ENCODE data around the gene TMEM163.

The TMEM163 gene

DNA sequence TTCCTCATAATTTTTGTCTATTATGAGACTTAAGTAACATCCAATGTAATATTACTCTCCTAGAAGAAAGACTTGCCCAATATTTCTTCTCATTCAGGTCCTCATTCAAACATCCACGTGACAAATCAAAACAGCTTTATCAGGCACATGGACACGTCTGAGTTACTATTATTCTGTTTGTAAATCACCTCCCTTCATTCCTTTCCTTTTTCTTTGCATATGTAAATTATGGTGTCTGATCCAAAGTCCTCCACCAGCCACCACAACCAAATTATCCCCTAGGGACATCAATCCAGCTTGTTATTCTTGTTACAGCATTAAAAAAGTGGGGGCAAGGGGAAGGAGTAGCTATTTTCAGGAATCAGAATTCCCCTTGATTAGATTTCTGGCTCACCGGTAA is 7.1 kb downstream of the TMEM163 start:
- Histone ChIP-seq H3K4me1 (ENCODE audit: insufficient read depth, low read length) (peaks cover 18% of the 10 kb centered on the region), H3K4me3 (ENCODE audit: low read length) (no peak overlapping the region), H3K9me3 (ENCODE audit: insufficient read depth, low read depth, low read length) (no peaks in the 10 kb centered on the region), H3K27me3 (ENCODE audit: insufficient read depth, low read length) (peaks cover 20% of the 10 kb centered on the region), H3K9ac (ENCODE audit: low read depth, low read length) (no peak overlapping the region), H3K36me3 (ENCODE audit: insufficient read depth, low read length) (no peaks in the 10 kb centered on the region), H3K27ac (ENCODE audit: low read depth, low read length) (no peak overlapping the region)
- 43% methylated on average over 3 of the region's 3 CpGs for WGBS

DNA sequence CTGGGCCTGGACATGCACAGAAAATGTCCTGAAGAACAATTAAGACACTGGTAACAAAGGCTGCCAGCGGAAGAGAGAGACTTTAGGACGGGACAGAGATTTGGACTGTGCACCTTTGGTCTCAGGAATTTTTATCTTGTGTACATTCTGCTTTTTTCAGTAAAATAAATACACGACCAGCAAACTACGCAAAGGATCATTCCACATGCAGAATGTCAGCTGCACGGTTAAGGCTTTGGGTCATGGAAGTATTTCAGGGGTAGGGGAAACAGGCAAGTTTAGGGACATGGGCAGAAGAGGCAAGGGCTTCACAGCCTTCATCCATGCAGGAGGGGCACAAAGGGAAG is 11.5 kb downstream of the TMEM163 start:
- no peaks in the 10 kb centered on the region for H3K36me3 ChIP-seq (ENCODE audit: insufficient read depth, low read length)
- H3K4me1 ChIP-seq (ENCODE audit: insufficient read depth, low read length) = peaks cover 25% of the 10 kb centered on the region
- H3K27ac ChIP-seq (ENCODE audit: low read depth, low read length) = no peak overlapping the region
- no peaks in the 10 kb centered on the region for H3K27me3 ChIP-seq (ENCODE audit: insufficient read depth, low read length)
- no peaks in the 10 kb centered on the region for H3K9me3 ChIP-seq (ENCODE audit: insufficient read depth, low read depth, low read length)
- H3K9ac ChIP-seq (ENCODE audit: low read depth, low read length) = no peak overlapping the region
- WGBS = 95% methylated on average over 5 of the region's 5 CpGs
- H3K4me3 ChIP-seq (ENCODE audit: low read length) = no peak overlapping the region

DNA sequence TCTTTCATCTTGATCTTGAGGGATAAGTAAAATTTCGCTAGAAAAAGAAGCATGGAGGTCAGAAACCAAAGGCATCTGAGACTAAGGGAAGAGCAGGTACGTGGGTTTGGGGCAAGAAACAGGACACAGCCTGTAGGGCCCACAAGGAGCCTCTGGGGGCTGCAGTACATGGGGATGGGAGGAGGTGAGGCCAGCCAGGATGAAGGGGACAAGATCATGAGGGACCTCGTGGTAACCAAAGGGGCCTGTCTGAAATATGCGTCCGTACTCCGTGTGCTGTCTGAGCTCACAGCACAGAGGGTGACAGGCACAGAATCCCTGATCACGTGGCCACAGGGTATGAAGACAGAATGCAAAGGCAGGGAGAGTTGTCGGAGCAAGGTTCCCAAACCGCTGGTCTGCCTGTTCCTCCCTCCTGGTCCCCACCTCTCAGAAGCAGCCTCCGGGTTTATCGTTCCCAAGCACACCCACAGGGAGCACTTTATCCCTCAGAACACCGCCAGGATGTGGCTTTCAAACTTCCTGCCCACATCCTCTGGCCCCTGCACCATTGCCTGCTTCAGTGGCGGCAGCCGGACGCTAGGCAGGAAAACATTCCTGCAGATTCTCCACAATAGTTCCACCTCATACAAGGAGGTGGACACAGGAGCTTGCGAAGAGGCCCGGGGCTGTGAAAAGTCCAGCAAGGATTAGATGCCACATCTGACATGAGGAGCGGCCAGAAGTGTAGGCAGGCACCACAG is 12.0 kb downstream of the TMEM163 start:
- Histone ChIP-seq H3K27me3 (ENCODE audit: insufficient read depth, low read length) (no peaks in the 10 kb centered on the region), H3K36me3 (ENCODE audit: insufficient read depth, low read length) (no peaks in the 10 kb centered on the region), H3K9ac (ENCODE audit: low read depth, low read length) (no peak overlapping the region), H3K4me1 (ENCODE audit: insufficient read depth, low read length) (peaks cover 20% of the 10 kb centered on the region), H3K9me3 (ENCODE audit: insufficient read depth, low read depth, low read length) (no peaks in the 10 kb centered on the region), H3K27ac (ENCODE audit: low read depth, low read length) (no peak overlapping the region), H3K4me3 (ENCODE audit: low read length) (no peak overlapping the region)
- 73% methylated on average over 18 of the region's 18 CpGs for WGBS

DNA sequence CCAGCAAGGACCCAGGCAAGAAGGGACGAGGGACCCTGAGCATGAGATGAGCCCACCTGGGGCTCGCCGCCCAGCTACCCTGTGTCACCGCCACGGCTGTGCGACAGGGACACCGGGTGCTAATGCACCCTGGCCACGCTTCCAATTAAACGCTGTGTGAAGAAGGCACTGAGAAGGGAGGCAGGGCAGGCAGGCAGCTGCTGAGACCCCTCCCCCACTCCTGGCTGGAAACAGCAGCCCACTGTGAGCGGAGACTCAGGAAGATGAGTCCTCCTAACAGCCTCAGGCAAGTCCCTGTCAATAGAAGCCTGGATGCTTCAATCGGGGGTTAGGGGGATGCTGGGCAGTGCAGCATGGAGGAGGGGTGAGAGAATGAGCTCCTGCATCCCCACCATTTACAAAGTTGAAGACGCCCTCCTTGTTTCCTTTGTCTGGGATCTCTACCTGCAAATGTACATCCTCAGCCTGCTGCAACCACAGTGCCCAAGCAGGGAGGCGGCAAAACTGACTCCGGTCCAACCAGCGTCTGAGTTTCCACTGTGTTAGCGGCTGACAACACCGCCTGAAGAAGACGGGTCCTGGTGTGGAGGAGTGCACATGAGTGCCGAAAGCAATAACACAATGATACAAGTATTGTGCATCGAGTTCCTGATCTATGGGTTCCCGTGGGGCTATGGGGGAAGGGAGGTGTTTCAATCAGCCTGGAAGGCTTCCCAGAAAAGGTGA is 12.8 kb downstream of the TMEM163 start:
- H3K9me3 ChIP-seq (ENCODE audit: insufficient read depth, low read depth, low read length) = no peaks in the 10 kb centered on the region
- H3K9ac ChIP-seq (ENCODE audit: low read depth, low read length) = no peak overlapping the region
- 58% methylated on average over 20 of the region's 21 CpGs for WGBS
- H3K27ac ChIP-seq (ENCODE audit: low read depth, low read length) = no peak overlapping the region
- H3K4me1 ChIP-seq (ENCODE audit: insufficient read depth, low read length) = peaks cover 17% of the 10 kb centered on the region
- H3K4me3 ChIP-seq (ENCODE audit: low read length) = no peak overlapping the region
- H3K36me3 ChIP-seq (ENCODE audit: insufficient read depth, low read length) = no peaks in the 10 kb centered on the region
- no peaks in the 10 kb centered on the region for H3K27me3 ChIP-seq (ENCODE audit: insufficient read depth, low read length)

DNA sequence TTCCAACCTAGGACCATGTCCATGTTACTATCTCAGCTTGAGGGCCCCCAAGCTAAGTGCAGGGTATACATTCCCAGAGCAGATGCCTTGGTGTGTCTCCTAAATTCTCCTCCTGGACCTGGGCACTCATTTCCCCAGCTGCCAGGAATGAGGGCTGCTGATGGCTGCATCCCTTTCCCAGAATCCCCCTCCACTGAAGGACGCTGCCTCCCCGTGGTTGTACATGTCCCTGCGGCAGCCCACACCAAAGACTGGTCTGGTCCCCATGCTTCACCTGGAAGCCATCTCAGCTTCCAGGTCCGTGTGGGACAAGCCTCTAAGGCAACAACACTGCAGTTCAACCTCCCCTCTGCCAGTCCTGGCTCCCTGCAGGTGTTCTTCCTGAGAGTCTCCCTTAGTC is 14.6 kb downstream of the TMEM163 start:
- Histone ChIP-seq H3K36me3 (ENCODE audit: insufficient read depth, low read length) (no peaks in the 10 kb centered on the region), H3K4me3 (ENCODE audit: low read length) (no peak overlapping the region), H3K9ac (ENCODE audit: low read depth, low read length) (no peak overlapping the region), H3K9me3 (ENCODE audit: insufficient read depth, low read depth, low read length) (no peaks in the 10 kb centered on the region), H3K27ac (ENCODE audit: low read depth, low read length) (no peak overlapping the region), H3K27me3 (ENCODE audit: insufficient read depth, low read length) (no peaks in the 10 kb centered on the region), H3K4me1 (ENCODE audit: insufficient read depth, low read length) (peaks cover 17% of the 10 kb centered on the region)
- 90% methylated on average over 4 of the region's 4 CpGs for whole genome bisulfite sequencing

DNA sequence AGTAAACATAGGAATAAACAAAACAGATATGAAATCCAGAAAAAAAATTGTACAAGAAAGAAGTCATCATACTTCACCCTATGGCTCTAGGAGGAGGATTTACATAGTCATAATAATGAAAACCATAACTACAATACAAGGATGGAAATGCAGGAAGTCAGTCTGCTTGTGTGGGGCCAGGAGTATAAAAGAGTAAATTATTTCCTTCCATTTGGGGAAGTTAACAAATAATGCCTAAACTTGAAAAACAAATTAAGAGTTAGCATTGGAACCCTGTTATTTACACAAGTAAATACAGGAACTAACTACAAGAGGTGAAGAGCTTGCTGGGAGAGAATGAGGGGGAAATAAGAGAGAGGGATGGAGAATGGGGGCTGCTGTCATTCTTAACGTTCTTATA is 15.4 kb downstream of the TMEM163 start:
- Histone ChIP-seq H3K4me3 (ENCODE audit: low read length) (no peak overlapping the region), H3K27ac (ENCODE audit: low read depth, low read length) (no peak overlapping the region), H3K9ac (ENCODE audit: low read depth, low read length) (no peak overlapping the region), H3K9me3 (ENCODE audit: insufficient read depth, low read depth, low read length) (no peaks in the 10 kb centered on the region), H3K27me3 (ENCODE audit: insufficient read depth, low read length) (no peaks in the 10 kb centered on the region), H3K36me3 (ENCODE audit: insufficient read depth, low read length) (no peaks in the 10 kb centered on the region), H3K4me1 (ENCODE audit: insufficient read depth, low read length) (peaks cover 17% of the 10 kb centered on the region)
- no CpG with 5 or more reads among the region's 1 CpG for WGBS

DNA sequence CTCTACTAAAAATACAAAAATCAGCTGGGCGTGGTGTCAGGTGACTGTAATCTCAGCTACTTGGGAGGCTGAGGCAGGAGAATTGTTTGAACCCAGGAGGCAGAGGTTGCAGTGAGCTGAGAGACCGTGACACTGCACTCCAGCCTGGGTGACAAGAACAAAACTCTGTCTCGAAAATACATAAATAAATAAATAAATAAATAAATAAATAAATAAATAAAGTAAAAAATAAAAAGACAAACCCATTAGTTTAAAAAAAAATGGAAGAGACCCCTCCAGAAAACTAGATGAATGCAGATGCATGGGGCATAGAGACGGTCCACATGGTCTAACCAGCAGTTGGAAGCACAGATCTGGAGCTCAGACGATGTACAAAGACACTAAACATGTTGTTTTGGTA is 18.1 kb downstream of the TMEM163 start:
- Histone ChIP-seq H3K4me1 (ENCODE audit: insufficient read depth, low read length) (peaks cover 6% of the 10 kb centered on the region), H3K9me3 (ENCODE audit: insufficient read depth, low read depth, low read length) (no peaks in the 10 kb centered on the region), H3K27me3 (ENCODE audit: insufficient read depth, low read length) (no peaks in the 10 kb centered on the region), H3K27ac (ENCODE audit: low read depth, low read length) (no peak overlapping the region), H3K36me3 (ENCODE audit: insufficient read depth, low read length) (no peaks in the 10 kb centered on the region), H3K9ac (ENCODE audit: low read depth, low read length) (no peak overlapping the region), H3K4me3 (ENCODE audit: low read length) (no peak overlapping the region)
- WGBS = 93% methylated on average over 4 of the region's 5 CpGs

DNA sequence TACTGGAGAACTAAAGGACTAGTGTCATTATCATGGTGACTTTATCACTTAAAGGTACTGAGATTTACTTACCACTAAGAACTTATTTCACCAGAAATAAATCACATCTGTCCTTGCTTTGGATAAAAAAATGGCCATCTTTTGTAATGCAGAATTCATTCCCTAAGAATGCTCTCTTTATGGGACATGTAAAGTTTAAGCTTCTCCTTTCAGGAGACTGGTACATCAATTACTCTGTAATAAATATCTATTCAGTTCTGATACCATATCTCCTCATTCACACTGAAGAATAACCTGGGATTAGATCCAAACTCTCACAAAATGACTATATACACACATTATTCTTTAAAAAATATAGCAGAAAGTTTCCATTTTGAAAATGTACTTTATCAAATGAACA is 24.4 kb downstream of the TMEM163 start:
- no peaks in the 10 kb centered on the region for H3K27me3 ChIP-seq (ENCODE audit: insufficient read depth, low read length)
- no peak overlapping the region for H3K27ac ChIP-seq (ENCODE audit: low read depth, low read length)
- no peaks in the 10 kb centered on the region for H3K4me1 ChIP-seq (ENCODE audit: insufficient read depth, low read length)
- H3K36me3 ChIP-seq (ENCODE audit: insufficient read depth, low read length) = no peaks in the 10 kb centered on the region
- H3K9me3 ChIP-seq (ENCODE audit: insufficient read depth, low read depth, low read length) = no peaks in the 10 kb centered on the region
- H3K4me3 ChIP-seq (ENCODE audit: low read length) = no peak overlapping the region
- no peak overlapping the region for H3K9ac ChIP-seq (ENCODE audit: low read depth, low read length)

DNA sequence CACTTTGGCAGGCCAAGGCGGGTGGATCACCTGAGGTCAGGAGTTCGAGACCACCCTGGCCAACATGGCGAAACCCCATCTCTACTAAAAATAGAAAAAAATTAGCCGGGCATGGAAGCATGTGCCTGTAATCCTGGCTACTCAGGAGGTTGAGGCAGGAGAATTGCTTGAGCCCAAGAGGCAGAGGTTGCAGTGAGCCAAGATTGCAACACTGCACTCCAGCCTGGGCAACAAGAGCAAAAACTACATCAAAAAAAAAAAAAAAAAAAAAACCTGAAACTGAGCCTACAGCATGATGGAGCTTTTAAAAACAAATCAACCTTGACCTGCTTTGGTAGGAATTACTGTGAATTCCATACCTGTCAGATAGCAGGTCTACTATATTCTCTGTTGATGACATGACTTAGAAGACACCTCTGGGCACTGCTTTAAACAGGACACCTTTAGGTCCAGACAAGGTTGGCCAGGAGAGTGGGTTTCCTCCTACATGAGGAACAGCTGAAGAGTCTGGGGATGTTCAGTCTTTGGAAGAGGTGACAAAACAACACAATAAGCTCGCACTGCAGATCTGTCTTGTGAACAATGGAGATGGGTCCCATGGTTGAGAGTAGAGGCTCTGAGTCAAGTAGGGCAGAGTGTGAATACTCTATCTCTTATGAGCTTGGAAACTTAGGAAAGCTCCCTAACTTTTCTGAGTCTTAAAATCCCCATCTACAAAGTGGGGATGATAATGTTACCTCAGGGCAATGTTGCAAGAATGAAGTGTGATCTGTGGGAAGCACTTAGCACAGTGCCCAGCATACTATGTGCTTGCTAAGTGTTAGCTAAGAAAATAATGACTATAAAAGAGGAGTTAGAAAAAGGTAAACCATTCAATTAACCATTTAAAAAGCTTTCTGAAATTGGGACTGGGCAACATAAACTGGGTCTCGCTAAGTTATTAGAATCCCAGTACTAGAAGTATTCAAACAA is 25.2 kb downstream of the TMEM163 start:
- Histone ChIP-seq H3K4me3 (ENCODE audit: low read length) (no peak overlapping the region), H3K27me3 (ENCODE audit: insufficient read depth, low read length) (no peaks in the 10 kb centered on the region), H3K4me1 (ENCODE audit: insufficient read depth, low read length) (no peaks in the 10 kb centered on the region), H3K9me3 (ENCODE audit: insufficient read depth, low read depth, low read length) (no peaks in the 10 kb centered on the region), H3K9ac (ENCODE audit: low read depth, low read length) (no peak overlapping the region), H3K27ac (ENCODE audit: low read depth, low read length) (no peak overlapping the region), H3K36me3 (ENCODE audit: insufficient read depth, low read length) (no peaks in the 10 kb centered on the region)
- 94% methylated on average over 6 of the region's 6 CpGs for WGBS

DNA sequence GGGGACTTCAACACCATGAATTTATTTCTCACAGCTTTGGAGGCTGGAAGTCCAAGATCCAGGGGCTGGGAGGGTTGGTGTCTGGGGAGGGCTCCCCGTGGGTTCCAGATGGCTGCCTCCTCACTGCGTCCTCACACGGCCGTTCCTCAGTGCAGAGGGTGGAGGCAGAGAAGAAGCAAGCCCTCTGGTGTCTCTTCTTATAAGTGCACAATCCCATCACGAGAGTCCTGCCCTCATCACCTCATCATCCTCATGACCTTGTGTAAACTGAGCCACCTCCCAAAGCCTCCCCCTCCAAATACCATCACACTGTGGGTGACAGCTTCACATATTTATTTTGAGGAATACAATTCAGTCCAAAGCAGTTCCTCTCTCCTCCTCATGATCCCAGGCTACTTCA is 26.3 kb downstream of the TMEM163 start:
- Histone ChIP-seq H3K27ac (ENCODE audit: low read depth, low read length) (no peak overlapping the region), H3K9me3 (ENCODE audit: insufficient read depth, low read depth, low read length) (no peaks in the 10 kb centered on the region), H3K4me3 (ENCODE audit: low read length) (no peak overlapping the region), H3K4me1 (ENCODE audit: insufficient read depth, low read length) (no peaks in the 10 kb centered on the region), H3K9ac (ENCODE audit: low read depth, low read length) (no peak overlapping the region), H3K36me3 (ENCODE audit: insufficient read depth, low read length) (no peaks in the 10 kb centered on the region), H3K27me3 (ENCODE audit: insufficient read depth, low read length) (no peaks in the 10 kb centered on the region)
- 67% methylated on average over 5 of the region's 5 CpGs for WGBS

DNA sequence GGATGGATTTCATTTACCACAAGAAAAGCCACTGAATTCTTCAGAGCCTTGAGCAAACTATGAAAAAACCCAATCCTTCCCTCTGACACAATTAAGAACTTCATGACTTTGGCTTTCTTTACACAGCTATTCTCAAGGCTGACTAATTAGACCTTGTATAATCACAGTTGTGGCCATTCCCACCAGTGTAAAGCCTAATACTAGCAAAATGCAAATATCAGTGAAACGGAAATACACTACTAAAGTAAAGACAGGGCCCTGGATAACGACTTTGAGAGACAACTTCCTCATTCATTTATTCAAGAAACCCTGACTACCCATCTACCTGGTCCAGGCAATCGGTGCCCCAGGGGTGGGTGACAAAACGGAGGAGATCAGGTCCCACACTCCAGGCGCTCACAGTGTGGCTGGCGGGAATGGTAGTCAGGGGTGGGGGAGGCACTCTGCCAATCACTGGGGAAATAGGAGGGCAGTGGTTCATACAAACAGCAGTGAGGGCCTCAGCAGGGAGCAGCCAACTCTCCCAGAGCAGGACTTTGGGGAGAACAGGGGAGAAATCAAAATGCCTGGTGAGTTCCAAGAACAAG is 28.1 kb downstream of the TMEM163 start:
- Histone ChIP-seq H3K36me3 (ENCODE audit: insufficient read depth, low read length) (no peaks in the 10 kb centered on the region), H3K9ac (ENCODE audit: low read depth, low read length) (no peak overlapping the region), H3K27me3 (ENCODE audit: insufficient read depth, low read length) (no peaks in the 10 kb centered on the region), H3K4me3 (ENCODE audit: low read length) (no peak overlapping the region), H3K27ac (ENCODE audit: low read depth, low read length) (no peak overlapping the region), H3K4me1 (ENCODE audit: insufficient read depth, low read length) (peaks cover 6% of the 10 kb centered on the region; the same call in 1 of the 2 replicates), H3K9me3 (ENCODE audit: insufficient read depth, low read depth, low read length) (no peaks in the 10 kb centered on the region)
- 86% methylated on average over 6 of the region's 6 CpGs for WGBS

Measured in HUES64 (cell line).